Measurements from ENCODE around the gene CLCF1. TPM values are rescaled to one million over a fixed set of nuclear protein-coding genes. Genes with fewer than 3 reads are reported as not detected.
A peak's percentile ranks its signal among the peaks of the same experiment; 100 is the strongest.
"Not testable (repeated sequence)": the region's sequence is repeated elsewhere in the genome, so short reads cannot be mapped to it uniquely, and the experiment has no call there.

Gene CLCF1
- total RNA-seq, 1 donor from 2014 or later = 1.2 TPM

- no peak for DNase-seq (ENCODE audit: low read depth in 2 of 2)
Measured at GRCh38 chr11:67408437-67409200, 35.2 kb upstream of the CLCF1 start.

GRCh38 chr11:67407688-67408163 lies 34.3 kb upstream of the CLCF1 start:
- no peak for DNase-seq (ENCODE audit: low read depth in 2 of 2)

- no peak for DNase-seq (ENCODE audit: low read depth in 2 of 2)
Measured at GRCh38 chr11:67406969-67407687, 33.7 kb upstream of the CLCF1 start.

GRCh38 chr11:67406420-67406968 lies 33.1 kb upstream of the CLCF1 start:
- no peak for DNase-seq (ENCODE audit: low read depth in 2 of 2)

GRCh38 chr11:67405688-67406339 lies 32.4 kb upstream of the CLCF1 start:
- no peak for DNase-seq (ENCODE audit: low read depth in 2 of 2)

- DNase-seq (ENCODE audit: low read depth in 2 of 2) = no peak
Measured at GRCh38 chr11:67405196-67405567, 31.8 kb upstream of the CLCF1 start.

GRCh38 chr11:67404515-67405195 lies 31.3 kb upstream of the CLCF1 start:
- DNase-seq (ENCODE audit: low read depth in 2 of 2) = no peak

GRCh38 chr11:67403085-67403484 lies 29.7 kb upstream of the CLCF1 start:
- DNase-seq (ENCODE audit: low read depth in 2 of 2) = not testable (repeated sequence)

- DNase-seq (ENCODE audit: low read depth in 2 of 2) = not testable (repeated sequence)
Measured at GRCh38 chr11:67402192-67402839, 28.9 kb upstream of the CLCF1 start.

GRCh38 chr11:67401495-67402191 lies 28.2 kb upstream of the CLCF1 start, which contains the start of gene PPP1CA:
TSS of gene PPP1CA (minus strand) at chr11:67401858. CDS start at chr11:67401782, 76 bp downstream.
- DNase-seq (ENCODE audit: low read depth in 2 of 2) = peak; percentile 89 to 94

- no peak for DNase-seq (ENCODE audit: low read depth in 2 of 2)
Measured at GRCh38 chr11:67400942-67401494, 27.6 kb upstream of the CLCF1 start.

- no peak for DNase-seq (ENCODE audit: low read depth in 2 of 2)
Measured at GRCh38 chr11:67400251-67400941, 27.0 kb upstream of the CLCF1 start.

- no peak for DNase-seq (ENCODE audit: low read depth in 2 of 2)
Measured at GRCh38 chr11:67398661-67399563, 25.5 kb upstream of the CLCF1 start.

- DNase-seq (ENCODE audit: low read depth in 2 of 2) = no peak
Measured at GRCh38 chr11:67397986-67398660, 24.7 kb upstream of the CLCF1 start.

GRCh38 chr11:67397536-67397935 lies 24.1 kb upstream of the CLCF1 start:
- no peak for DNase-seq (ENCODE audit: low read depth in 2 of 2)

GRCh38 chr11:67396587-67397389 lies 23.4 kb upstream of the CLCF1 start:
- DNase-seq (ENCODE audit: low read depth in 2 of 2) = peak in 1 of 2 donors; percentile 22

GRCh38 chr11:67396259-67396581 lies 22.8 kb upstream of the CLCF1 start:
- DNase-seq (ENCODE audit: low read depth in 2 of 2) = no peak
